ENCODE data around the gene ROR2. TPM values are rescaled to one million over a fixed set of nuclear protein-coding genes. Genes with fewer than 3 reads are reported as not detected.
"Not testable (repeated sequence)": the region's sequence is repeated elsewhere in the genome, so short reads cannot be mapped to it uniquely, and the experiment has no call there.

ROR2 gene
- polyA plus RNA-seq, 6 donors from 2014 or later = 0.05 TPM; not detected in 5

DNA sequence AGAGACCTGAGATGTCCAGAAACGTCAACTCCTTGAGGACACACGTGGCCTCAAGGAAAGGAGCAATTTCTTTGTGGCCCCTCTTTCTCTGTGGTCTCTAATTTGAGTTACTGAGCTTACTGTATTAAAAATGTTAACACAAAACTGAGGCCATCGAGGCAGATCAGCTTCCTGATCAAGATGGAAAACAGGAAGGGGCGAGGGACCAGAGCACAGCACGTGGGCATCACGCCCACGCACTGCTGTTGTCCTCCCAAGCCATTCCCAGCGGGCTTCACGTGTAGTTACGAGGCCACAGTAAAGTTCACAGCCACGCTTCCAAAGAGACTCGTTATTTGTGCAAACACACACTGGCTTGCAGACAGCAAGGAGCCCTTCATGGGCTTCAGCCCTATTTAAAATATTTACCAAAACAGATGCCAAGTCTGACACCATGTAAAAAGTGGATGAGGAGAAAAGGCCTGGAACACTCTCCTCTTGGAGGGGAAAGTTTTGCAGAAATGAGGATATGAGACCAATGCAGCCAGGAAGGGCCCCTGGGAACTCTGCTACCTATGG, 149.5 kb downstream of the ROR2 start:
- ATAC-seq (ENCODE audit: low read depth in 2 of 2) (no peak), DNase-seq (no peak)
- Mint-ChIP-seq H3K4me1 (peaks cover 4 to 10% (median 6%) of the 10 kb centered on the region in 3 donors), H3K27me3 (peaks cover 0 to 26% (median 21%) of the 10 kb centered on the region in 3 donors), H3K4me3 (no peak overlapping the region), H3K27ac (no peak overlapping the region), H3K36me3 (no peaks in the 10 kb centered on the region), H3K9me3 (no peaks in the 10 kb centered on the region)

DNA sequence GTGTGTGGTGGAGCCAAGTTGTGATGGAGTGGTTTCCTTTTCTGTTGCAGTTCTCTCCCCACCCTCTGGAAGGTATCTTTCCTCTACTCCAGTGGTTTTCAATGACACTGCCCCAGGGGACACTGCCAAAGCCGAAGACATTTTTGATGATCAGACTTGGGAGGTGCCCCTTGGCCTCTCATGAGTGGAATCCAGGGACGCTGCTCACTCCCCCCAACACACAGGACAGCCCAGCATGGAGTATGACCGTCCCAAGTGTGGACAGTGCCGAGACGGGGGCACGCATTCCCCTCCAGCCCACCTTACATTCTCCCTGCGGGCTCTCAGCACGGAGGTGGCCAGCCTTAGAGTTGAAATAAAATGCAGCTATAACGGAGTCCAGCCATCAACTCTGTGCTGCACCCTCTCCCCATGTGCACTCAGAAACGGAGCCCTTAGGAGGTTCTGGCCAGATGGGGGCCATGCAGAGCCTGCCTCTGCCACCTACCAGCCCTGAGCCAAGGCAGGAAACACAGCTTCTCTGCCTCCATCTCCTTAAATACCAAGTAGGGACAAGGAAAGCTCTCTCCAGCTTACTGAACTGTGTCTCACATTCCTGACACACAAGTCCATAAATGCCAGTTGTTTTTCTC, 150.8 kb downstream of the ROR2 start:
- peak overlapping the region in 2 of 8 donors; percentile 33 to 75 for H3K4me3 Mint-ChIP-seq
- no peaks in the 10 kb centered on the region for H3K36me3 Mint-ChIP-seq
- ATAC-seq (ENCODE audit: low read depth in 2 of 2) (no peak), DNase-seq (no peak)
- peak overlapping the region in 1 of 6 donors; percentile 27 for H3K27ac Mint-ChIP-seq
- no peaks in the 10 kb centered on the region for H3K9me3 Mint-ChIP-seq
- peaks cover 0 to 26% (median 21%) of the 10 kb centered on the region in 3 donors for H3K27me3 Mint-ChIP-seq
- H3K4me1 Mint-ChIP-seq = peaks cover 4 to 10% (median 6%) of the 10 kb centered on the region in 3 donors

DNA sequence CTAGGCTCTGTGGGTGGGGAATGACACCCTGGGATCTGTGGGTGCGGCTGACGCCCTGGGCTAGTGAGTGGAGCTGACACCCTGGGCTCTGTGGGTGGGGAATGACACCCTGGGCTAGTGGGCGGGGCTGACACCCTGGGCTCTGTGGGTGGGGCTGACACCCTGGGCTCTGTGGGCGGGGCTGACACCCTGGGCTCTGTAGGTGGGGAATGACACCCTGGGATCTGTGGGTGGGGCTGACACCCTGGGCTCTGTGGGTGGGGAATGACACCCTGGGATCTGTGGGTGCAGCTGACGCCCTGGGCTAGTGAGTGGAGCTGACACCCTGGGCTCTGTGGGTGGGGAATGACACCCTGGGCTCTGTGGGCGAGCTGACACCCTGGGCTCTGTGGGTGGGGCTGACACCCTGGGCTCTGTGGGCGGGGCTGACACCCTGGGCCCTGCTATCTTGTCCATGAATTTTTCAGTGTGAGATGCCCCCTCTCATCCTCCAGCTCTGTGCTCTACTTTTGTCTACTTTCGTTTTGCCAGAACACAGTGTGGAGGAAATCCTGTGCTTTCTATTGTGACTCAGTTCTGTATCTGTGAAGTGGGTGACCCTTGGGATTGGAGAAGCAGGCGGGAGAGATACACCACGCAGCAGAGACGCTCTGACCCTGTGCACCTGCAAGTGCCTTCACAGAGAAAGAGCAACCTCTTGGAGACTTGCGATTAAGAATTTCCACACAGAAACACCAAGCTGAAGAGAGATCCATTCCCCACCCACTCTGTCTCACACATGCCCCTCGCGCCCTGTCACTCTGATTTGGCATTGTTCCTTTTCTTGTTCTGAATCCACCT, 151.5 kb downstream of the ROR2 start:
- peak overlapping the region in 1 of 6 donors; percentile 60 for H3K27ac Mint-ChIP-seq
- H3K27me3 Mint-ChIP-seq = peaks cover 0 to 26% (median 21%) of the 10 kb centered on the region in 3 donors
- not testable (repeated sequence) for ATAC-seq (ENCODE audit: low read depth in 2 of 2); DNase-seq; H3K9me3 Mint-ChIP-seq; H3K4me1 Mint-ChIP-seq; H3K36me3 Mint-ChIP-seq
- peak overlapping the region in 3 of 8 donors; percentile 1 to 75 (median 33) for H3K4me3 Mint-ChIP-seq

DNA sequence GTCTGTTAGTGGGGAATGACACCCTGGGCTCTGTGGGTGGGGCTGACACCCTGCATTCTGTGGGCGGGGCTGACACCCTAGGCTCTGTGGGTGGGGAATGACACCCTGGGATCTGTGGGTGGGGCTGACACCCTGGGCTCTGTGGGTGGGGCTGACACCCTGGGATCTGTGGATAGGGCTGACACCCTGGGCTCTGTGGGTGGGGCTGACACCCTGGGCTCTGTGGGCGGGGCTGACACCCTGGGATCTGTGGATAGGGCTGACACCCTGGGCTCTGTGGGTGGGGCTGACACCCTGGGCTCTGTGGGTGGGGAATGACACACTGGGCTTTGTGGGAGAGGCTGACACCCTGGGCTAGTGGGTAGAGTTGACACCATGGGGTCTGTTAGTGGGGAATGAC, 152.5 kb downstream of the ROR2 start:
- not testable (repeated sequence) for H3K4me3 Mint-ChIP-seq; DNase-seq; ATAC-seq (ENCODE audit: low read depth in 2 of 2); H3K9me3 Mint-ChIP-seq; H3K27ac Mint-ChIP-seq; H3K36me3 Mint-ChIP-seq; H3K4me1 Mint-ChIP-seq
- H3K27me3 Mint-ChIP-seq = peaks cover 0 to 22% (median 17%) of the 10 kb centered on the region in 3 donors

DNA sequence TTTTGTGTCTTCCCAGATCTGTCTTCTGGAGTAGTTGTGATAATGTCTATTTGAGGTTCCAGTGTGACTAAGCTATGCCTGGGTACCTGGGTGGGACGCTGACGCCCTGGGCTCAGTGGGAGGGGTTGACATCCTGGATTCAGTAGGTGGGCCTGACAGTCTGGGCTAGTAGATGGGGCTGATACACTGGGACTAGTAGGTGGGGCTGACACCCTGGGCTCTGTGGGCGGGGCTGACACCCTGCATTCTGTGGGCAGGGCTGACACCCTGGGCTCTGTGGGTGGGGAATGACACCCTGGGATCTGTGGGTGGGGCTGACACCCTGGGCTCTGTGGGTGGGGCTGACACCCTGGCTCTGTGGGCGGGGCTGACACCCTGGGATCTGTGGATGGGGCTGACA, 153.5 kb downstream of the ROR2 start:
- not testable (repeated sequence) for H3K9me3 Mint-ChIP-seq; H3K27ac Mint-ChIP-seq; H3K36me3 Mint-ChIP-seq; H3K4me3 Mint-ChIP-seq; DNase-seq; ATAC-seq (ENCODE audit: low read depth in 2 of 2); H3K4me1 Mint-ChIP-seq
- H3K27me3 Mint-ChIP-seq = peaks cover 0 to 21% (median 15%) of the 10 kb centered on the region in 3 donors

DNA sequence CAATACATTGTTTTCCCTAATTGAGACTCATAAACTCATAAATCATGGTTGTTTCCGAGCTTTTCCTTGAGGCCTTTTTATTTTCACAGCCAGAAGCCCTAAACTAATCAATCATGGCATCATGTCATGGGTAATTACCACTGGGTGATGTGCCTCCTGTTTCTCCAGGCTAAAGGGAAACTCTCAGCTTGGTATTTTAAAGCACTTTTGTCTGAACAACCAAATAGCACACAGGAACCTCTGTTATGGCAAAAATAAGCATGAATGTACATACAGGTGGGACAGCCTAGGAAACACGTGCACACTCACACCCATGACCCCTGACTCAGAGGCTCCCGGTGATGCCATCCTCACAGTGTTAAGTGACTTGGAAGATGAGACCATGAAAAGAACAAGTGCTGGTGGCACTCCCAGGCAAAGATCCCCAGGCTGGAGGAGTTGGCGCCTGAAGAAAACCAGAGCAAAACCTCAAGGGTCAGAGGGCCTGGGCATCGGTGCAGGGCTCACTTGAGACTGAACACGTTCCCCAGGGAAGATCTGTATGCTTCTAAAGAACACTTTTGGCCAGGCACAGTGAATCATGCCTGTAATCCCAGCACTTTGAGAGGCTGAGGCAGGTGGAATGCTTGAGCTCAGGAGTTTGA, 154.3 kb downstream of the ROR2 start:
- Mint-ChIP-seq H3K27me3 (peaks cover 0 to 16% (median 8%) of the 10 kb centered on the region in 3 donors), H3K36me3 (no peaks in the 10 kb centered on the region), H3K4me3 (no peak overlapping the region), H3K9me3 (peaks cover 0 to 3% (median 0%) of the 10 kb centered on the region in 7 donors), H3K4me1 (peaks cover 4 to 10% (median 6%) of the 10 kb centered on the region in 3 donors), H3K27ac (peak overlapping the region in 1 of 6 donors; percentile 2)
- DNase-seq (no peak), ATAC-seq (ENCODE audit: low read depth in 2 of 2) (no peak)

DNA sequence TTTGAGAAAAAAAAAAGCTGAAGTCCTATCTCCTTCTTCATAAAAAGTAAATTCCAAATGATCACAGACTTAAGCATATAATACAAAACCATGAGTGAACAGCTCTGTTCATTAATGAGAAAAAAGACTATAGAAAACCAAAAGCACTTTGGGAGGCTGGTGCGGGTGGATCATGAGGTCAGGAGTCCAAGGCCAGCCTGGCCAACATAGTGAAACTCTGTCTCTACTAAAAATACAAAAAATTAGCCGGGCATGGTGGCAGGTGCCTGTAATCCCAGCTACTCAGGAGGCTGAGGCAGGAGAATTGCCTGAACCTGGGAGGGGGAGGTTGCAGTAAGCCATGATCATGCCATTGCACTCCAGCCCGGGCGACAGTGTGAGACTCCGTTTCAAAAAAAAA, 156.7 kb downstream of the ROR2 start:
- not testable (repeated sequence) for H3K27ac Mint-ChIP-seq; H3K4me1 Mint-ChIP-seq; H3K9me3 Mint-ChIP-seq; H3K36me3 Mint-ChIP-seq; ATAC-seq (ENCODE audit: low read depth in 2 of 2); DNase-seq; H3K27me3 Mint-ChIP-seq
- peak overlapping the region in 1 of 8 donors; percentile 22 for H3K4me3 Mint-ChIP-seq

DNA sequence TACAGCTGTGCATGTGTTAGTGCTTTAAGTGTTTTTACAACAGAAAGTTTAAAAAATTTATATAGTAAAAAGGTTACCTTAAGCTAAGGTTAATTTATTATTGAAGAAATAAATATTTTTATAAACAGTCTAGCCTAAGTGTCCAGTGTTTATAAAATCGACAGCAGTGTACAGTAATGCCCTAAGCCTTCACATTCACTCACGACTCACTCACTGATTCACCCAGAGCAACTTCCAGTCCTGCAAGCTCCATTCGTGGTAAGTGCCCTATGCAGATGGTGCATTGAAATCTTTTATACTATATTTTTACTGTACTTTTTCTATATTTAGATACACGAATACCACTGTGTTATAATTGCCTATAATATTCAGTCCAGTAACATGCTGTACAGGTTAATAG, 159.1 kb downstream of the ROR2 start:
- no peak overlapping the region for H3K4me3 Mint-ChIP-seq
- H3K36me3 Mint-ChIP-seq = peaks cover 0 to 11% of the 10 kb centered on the region in 2 donors
- H3K27me3 Mint-ChIP-seq = peaks cover under 1 to 23% (median 10%) of the 10 kb centered on the region in 3 donors
- no peaks in the 10 kb centered on the region for H3K4me1 Mint-ChIP-seq
- peaks cover 6 to 18% (median 14%) of the 10 kb centered on the region in 7 donors for H3K9me3 Mint-ChIP-seq
- ATAC-seq (ENCODE audit: low read depth in 2 of 2) (no peak), DNase-seq (no peak)
- no peak overlapping the region for H3K27ac Mint-ChIP-seq

DNA sequence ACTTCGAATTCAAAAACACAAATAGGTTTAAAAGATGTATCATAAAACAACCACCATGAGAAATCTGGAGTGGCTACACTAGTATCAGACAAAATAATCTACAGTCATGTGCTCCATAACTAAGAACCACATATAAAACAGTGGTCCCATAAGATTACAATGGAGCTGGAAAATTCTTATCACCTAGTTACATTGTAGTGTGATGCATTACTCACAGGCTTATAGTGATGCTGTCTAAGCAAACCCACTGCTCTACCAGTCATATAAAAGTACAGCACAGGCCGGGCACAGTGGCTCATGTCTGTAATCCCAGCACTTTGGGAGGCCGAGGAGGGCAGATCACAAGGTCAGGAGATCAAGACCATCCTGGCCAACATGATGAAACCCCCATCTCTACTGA, 160.1 kb downstream of the ROR2 start:
- H3K27ac Mint-ChIP-seq = no peak overlapping the region
- peaks cover 0 to 11% of the 10 kb centered on the region in 2 donors for H3K36me3 Mint-ChIP-seq
- H3K4me1 Mint-ChIP-seq = no peaks in the 10 kb centered on the region
- ATAC-seq (ENCODE audit: low read depth in 2 of 2) = no peak
- H3K9me3 Mint-ChIP-seq = peaks cover 6 to 18% (median 14%) of the 10 kb centered on the region in 7 donors
- DNase-seq = no peak
- no peak overlapping the region for H3K4me3 Mint-ChIP-seq
- H3K27me3 Mint-ChIP-seq = peaks cover 5 to 33% (median 15%) of the 10 kb centered on the region in 3 donors

DNA sequence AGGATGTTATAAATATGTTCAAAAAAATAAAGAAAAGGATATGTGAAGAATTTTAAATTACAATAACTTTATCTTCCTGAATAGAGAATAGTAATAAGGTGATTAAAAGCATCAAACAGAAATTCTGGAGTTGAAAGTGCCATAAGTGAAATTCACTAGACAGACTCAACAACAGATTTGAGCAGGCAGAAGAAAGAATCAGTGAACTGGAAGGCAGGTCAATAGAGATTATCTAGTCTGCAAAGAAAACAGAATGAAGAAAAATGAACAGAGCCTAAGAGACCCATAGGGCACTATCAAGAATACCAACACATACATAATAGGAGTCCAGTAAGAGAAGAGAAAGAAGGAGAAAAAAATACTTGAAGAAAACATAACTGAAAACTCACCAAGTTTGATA, 162.1 kb downstream of the ROR2 start:
- Mint-ChIP-seq H3K4me3 (no peak overlapping the region), H3K27me3 (peaks cover 17 to 53% (median 34%) of the 10 kb centered on the region in 3 donors), H3K27ac (no peak overlapping the region), H3K9me3 (peaks cover 6 to 23% (median 14%) of the 10 kb centered on the region in 7 donors), H3K4me1 (no peaks in the 10 kb centered on the region), H3K36me3 (peaks cover 0 to 11% of the 10 kb centered on the region in 2 donors)
- ATAC-seq (ENCODE audit: low read depth in 2 of 2) (no peak), DNase-seq (no peak)

DNA sequence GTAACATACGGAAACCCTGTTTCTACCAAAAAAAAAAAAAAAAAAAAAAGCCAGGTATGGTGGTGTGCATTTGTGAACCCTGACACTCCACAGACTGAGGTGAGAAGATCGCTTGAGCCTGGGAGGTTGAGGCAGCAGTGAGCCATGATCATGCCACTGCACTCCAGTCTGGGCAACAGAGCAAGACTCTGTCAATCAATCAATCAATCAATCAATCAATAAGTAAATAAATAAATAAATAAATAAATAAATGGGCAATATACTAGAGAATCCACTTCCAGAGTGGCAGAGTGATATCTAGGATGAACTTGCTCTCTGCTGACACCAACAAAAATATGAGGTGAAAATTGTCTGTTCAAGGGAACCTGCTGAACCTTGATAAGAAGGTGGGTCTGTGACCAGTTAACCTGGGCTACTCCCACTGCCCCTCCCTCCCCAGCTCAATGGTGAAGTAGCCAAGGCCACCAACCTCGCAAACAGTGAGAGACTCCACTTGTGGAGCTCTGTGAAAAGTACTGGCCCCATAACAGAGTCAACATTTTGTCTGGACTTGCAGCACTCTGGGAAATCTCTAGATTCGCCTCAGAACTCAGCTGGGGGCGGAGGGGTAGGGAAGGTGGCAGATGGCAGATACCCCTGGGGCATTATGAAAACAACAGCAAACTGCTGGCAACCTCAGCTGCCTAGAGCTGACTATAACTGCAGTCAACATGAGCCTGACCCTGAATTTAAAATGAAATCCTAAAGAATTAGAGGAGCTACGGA, 163.7 kb downstream of the ROR2 start:
- no peak for DNase-seq
- H3K9me3 Mint-ChIP-seq = peaks cover 6 to 19% (median 14%) of the 10 kb centered on the region in 7 donors
- peaks cover 17 to 49% (median 39%) of the 10 kb centered on the region in 3 donors for H3K27me3 Mint-ChIP-seq
- no peak for ATAC-seq (ENCODE audit: low read depth in 2 of 2)
- H3K27ac Mint-ChIP-seq = peak overlapping the region in 1 of 6 donors; percentile 69
- H3K4me3 Mint-ChIP-seq = no peak overlapping the region
- H3K36me3 Mint-ChIP-seq = peaks cover 0 to 11% of the 10 kb centered on the region in 2 donors
- no peaks in the 10 kb centered on the region for H3K4me1 Mint-ChIP-seq

DNA sequence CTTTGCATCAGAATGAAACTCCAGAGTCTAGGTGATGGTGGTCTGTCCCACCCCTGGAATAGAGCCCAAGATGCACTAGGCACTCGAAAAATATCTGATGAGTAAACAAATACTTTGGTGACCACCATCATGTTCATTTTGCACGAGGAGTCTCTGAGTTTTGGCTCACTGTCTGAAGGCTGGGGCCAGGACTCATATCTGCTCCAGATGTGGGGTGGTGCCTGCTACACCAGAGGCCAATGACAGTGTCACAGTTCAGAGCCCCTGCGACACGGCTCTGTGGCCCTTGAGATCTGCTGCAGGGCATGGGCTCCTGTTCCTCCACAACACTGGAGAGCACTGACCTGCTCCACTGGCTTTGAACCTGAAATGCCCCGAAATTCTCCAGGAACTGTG, 164.6 kb downstream of the ROR2 start:
- no peak for ATAC-seq (ENCODE audit: low read depth in 2 of 2)
- Mint-ChIP-seq H3K4me1 (no peaks in the 10 kb centered on the region), H3K9me3 (peaks cover 6 to 19% (median 14%) of the 10 kb centered on the region in 7 donors), H3K27me3 (peaks cover 17 to 49% (median 43%) of the 10 kb centered on the region in 3 donors), H3K36me3 (peaks cover 0 to 11% of the 10 kb centered on the region in 2 donors), H3K4me3 (no peak overlapping the region), H3K27ac (no peak overlapping the region)
- no peak for DNase-seq

All from naive B cell (primary cell).